Mesodermal cell (in vitro differentiated cells): ENCODE results near the gene PPP2R1A.
A peak's percentile ranks its signal among the peaks of the same experiment; 100 is the strongest.
"Not testable (repeated sequence)": the region's sequence is repeated elsewhere in the genome, so short reads cannot be mapped to it uniquely, and the experiment has no call there.

Experiments
- H3K27ac ChIP-seq: 2 replicates; pipeline ENCODE4 v1.7.0; 2013; ENCODE audit warnings: mild to moderate bottlenecking, low read depth, low read length, moderate library complexity; ENCODE audit not compliant: severe bottlenecking
- H3K36me3 ChIP-seq: 2 replicates; pipeline ENCODE4 v1.7.1; 2013; ENCODE audit warnings: mild to moderate bottlenecking, low read length, moderate library complexity; ENCODE audit not compliant: control insufficient read depth, insufficient read depth
- H3K4me1 ChIP-seq: one replicate; pipeline ENCODE4 v1.7.1; 2013; ENCODE audit warnings: mild to moderate bottlenecking, low read length; ENCODE audit not compliant: insufficient read depth, control insufficient read depth, poor library complexity, severe bottlenecking
- H3K4me3 ChIP-seq: 2 replicates; pipeline ENCODE4 v1.7.0; 2013; ENCODE audit warnings: low read length, control low read depth, mild to moderate bottlenecking; ENCODE audit not compliant: insufficient read depth, poor library complexity, severe bottlenecking; ENCODE audit errors: extremely low read depth
- H3K9me3 ChIP-seq: 2 replicates; pipeline ENCODE4 v1.7.1; 2013; ENCODE audit warnings: mild to moderate bottlenecking, low read length, moderate library complexity; ENCODE audit not compliant: control insufficient read depth
- WGBS, 2 experiments: methylation state at CpG; one replicate each; pipeline ENCODE4 v1.1.5; 2013; ENCODE audit warnings: missing lambda C conversion rate in 2 of 2; ENCODE audit not compliant: insufficient coverage in 2 of 2; 5-methylcytosine and 5-hydroxymethylcytosine counted together

Gene PPP2R1A

GRCh38 chr19:52248241-52248640 lies 58.4 kb downstream of the PPP2R1A start:
- peaks cover 3% of the 10 kb centered on the region for H3K9me3 ChIP-seq
- H3K27ac ChIP-seq: no peak overlapping the region
- H3K36me3 ChIP-seq: no peaks in the 10 kb centered on the region
- WGBS, 2 experiments: 23 to 58% methylated on average over 4 of the region's 6 CpGs
- H3K4me3 ChIP-seq: no peak overlapping the region
- H3K4me1 ChIP-seq: no peaks in the 10 kb centered on the region

GRCh38 chr19:52258426-52258825 lies 68.6 kb downstream of the PPP2R1A start:
- no peaks in the 10 kb centered on the region for H3K36me3 ChIP-seq
- WGBS, 2 experiments: 96% methylated on average over 4 of the region's 5 CpGs
- H3K9me3 ChIP-seq: peaks cover 4% of the 10 kb centered on the region
- H3K4me1 ChIP-seq: no peaks in the 10 kb centered on the region
- H3K27ac ChIP-seq: no peak overlapping the region
- no peak overlapping the region for H3K4me3 ChIP-seq

- not testable (repeated sequence) for H3K4me1 ChIP-seq, H3K9me3 ChIP-seq, H3K4me3 ChIP-seq, H3K27ac ChIP-seq, H3K36me3 ChIP-seq
- no CpG with 5 or more reads among the region's 6 CpGs for WGBS, 2 experiments
Observed at GRCh38 chr19:52265556-52265955, 75.7 kb downstream of the PPP2R1A start.

GRCh38 chr19:52269338-52270261 lies 79.7 kb downstream of the PPP2R1A start, which contains the start of gene ZNF766:
TSS of gene ZNF766 (plus strand) at chr19:52269587. CDS start at chr19:52269614, 27 bp downstream.
- Histone ChIP-seq H3K36me3 (peaks cover 40% of the 10 kb centered on the region), H3K4me1 (no peaks in the 10 kb centered on the region), H3K27ac (peak within 1 kb of the TSS; percentile 99), H3K4me3 (peak within 1 kb of the TSS; percentile 94), H3K9me3 (peaks cover 4% of the 10 kb centered on the region)
- 0% methylated on average over 50 to 51 of the region's 70 CpGs for WGBS, 2 experiments

- Histone ChIP-seq H3K4me3 (peak overlapping the region; percentile 94), H3K27ac (peak overlapping the region; percentile 99), H3K9me3 (peaks cover 4% of the 10 kb centered on the region), H3K4me1 (no peaks in the 10 kb centered on the region), H3K36me3 (peaks cover 45% of the 10 kb centered on the region)
- WGBS, 2 experiments: 15 to 23% methylated on average over 11 of the region's 11 CpGs
Observed at GRCh38 chr19:52270266-52270885, 80.5 kb downstream of the PPP2R1A start.

GRCh38 chr19:52273301-52273700 lies 83.4 kb downstream of the PPP2R1A start:
- 95 to 100% methylated on average over 2 of the region's 2 CpGs for WGBS, 2 experiments
- Histone ChIP-seq H3K4me3 (no peak overlapping the region), H3K27ac (no peak overlapping the region), H3K4me1 (no peaks in the 10 kb centered on the region), H3K9me3 (peaks cover 4% of the 10 kb centered on the region), H3K36me3 (peaks cover 61% of the 10 kb centered on the region)

- WGBS, 2 experiments: 79 to 89% methylated on average over 4 to 5 of the region's 5 CpGs
- Histone ChIP-seq H3K9me3 (peaks cover 4% of the 10 kb centered on the region), H3K36me3 (peaks cover 69% of the 10 kb centered on the region)
Observed at GRCh38 chr19:52274191-52274590, 84.3 kb downstream of the PPP2R1A start.

GRCh38 chr19:52275988-52276387 lies 86.1 kb downstream of the PPP2R1A start:
- Histone ChIP-seq H3K36me3 (peaks cover 70% of the 10 kb centered on the region), H3K4me1 (no peaks in the 10 kb centered on the region), H3K27ac (no peak overlapping the region), H3K9me3 (peaks cover 4% of the 10 kb centered on the region), H3K4me3 (no peak overlapping the region)
- WGBS, 2 experiments: 92% methylated on average over 2 of the region's 5 CpGs; no CpG with 5 or more reads in 1 of the 2 experiments

More at GRCh38 chr19:52274191-52274590, 84.3 kb downstream of the PPP2R1A start:
- Histone ChIP-seq H3K27ac (no peak overlapping the region), H3K4me3 (no peak overlapping the region), H3K4me1 (no peaks in the 10 kb centered on the region)

- no peak overlapping the region for H3K27ac ChIP-seq
- no peak overlapping the region for H3K4me3 ChIP-seq
- peaks cover 66% of the 10 kb centered on the region for H3K36me3 ChIP-seq
- H3K4me1 ChIP-seq: no peaks in the 10 kb centered on the region
- H3K9me3 ChIP-seq: peaks cover 2% of the 10 kb centered on the region
- 88 to 98% methylated on average over 4 to 6 of the region's 6 CpGs for WGBS, 2 experiments
Observed at GRCh38 chr19:52277471-52277870, 87.6 kb downstream of the PPP2R1A start.
